Heart left ventricle (tissue), 13 donors: ENCODE measurements around the gene PLA2G2E.

Experiments
- POLR2A ChIP-seq, 2 donors: fragments of 450-650 bp; IDR thresholded peaks; one replicate each; pipeline ENCODE4 v1.6.1; 2017; ENCODE audit warnings: antibody characterized with exemption in 2 of 2, mild to moderate bottlenecking in 2 of 2, moderate library complexity in 2 of 2
- TF ChIP-seq, protein P1 (sequence below), 12 donors: fragments of 200-600 bp; sonication (generic) in 4 of 12; IDR thresholded peaks; one replicate each; pipeline versions ENCODE4 v1.5.0 to v1.8.0; 2018 to 2022; ENCODE audit warnings: antibody characterized with exemption in 12 of 12, mild to moderate bottlenecking in 5 of 12
- donor health status: ischemic (EF 13 %, LVEDD 7.1; RV severe dilation, severe dysfunction).
- donor health status: DM: no; HTN: yes; CAD: no.
- donor health status: DM: no; HTN: no; CAD: no.
- donor health status: ischemic (EF 25% LVEDD 6.9; RV normal size, moderate dysfunction).
- donor health status: ischemic (EF 25% LVEDD 5.7; RV mildly dilated, moderate dysfunction).
- donor health status: ischemic (EF 35%, LVEDD 5.7; RV mildly dilated, moderate dysfunction).
- donor health status: nonischemic (EF 11% LVEDD 7.7; RV severe dilation, severe dysfunction).
- donor health status: DM: yes; HTN: yes; CAD: no.
- donor health status: PGD.
- donor health status: ischemic (EF 29% LVEDD 5.4; RV normal size, mild dysfunction).
- donor health status: nonischemic (EF 23%, LVEDD 6.1; RV moderate dilation, normal function).

DNA sequence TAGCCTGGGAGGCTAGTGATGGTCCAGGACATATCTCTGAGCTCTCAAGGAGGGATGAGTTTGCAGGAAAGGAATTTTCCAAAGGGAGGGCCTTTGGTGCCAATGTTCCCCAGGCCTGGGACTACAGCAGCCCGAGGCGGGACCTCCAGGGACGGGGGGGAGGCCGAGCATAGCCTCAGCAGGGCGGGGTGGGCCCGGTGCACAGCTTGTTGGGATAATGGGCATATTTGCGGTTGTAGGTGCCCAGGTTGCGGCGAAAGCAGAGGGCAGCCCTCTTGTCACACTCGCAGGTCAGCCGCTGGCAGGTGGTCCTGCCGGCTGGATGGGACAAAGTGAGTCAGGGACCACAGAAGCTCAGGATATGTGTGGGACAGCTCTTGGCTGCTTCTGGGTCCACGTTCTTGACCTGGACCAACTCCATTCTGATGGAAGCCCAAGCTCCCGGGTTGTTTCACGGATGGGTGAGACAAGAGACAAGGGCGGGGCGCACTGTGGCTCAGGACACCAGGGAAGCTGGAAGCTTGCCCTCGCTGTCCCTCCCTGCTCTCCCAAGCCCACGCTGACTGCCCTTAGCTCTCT, 3.2 kb downstream of the PLA2G2E start:
- no peak for TF ChIP-seq POLR2A (IDR thresholded peaks at IDR 0.05)
- TF ChIP-seq, protein P1, sequence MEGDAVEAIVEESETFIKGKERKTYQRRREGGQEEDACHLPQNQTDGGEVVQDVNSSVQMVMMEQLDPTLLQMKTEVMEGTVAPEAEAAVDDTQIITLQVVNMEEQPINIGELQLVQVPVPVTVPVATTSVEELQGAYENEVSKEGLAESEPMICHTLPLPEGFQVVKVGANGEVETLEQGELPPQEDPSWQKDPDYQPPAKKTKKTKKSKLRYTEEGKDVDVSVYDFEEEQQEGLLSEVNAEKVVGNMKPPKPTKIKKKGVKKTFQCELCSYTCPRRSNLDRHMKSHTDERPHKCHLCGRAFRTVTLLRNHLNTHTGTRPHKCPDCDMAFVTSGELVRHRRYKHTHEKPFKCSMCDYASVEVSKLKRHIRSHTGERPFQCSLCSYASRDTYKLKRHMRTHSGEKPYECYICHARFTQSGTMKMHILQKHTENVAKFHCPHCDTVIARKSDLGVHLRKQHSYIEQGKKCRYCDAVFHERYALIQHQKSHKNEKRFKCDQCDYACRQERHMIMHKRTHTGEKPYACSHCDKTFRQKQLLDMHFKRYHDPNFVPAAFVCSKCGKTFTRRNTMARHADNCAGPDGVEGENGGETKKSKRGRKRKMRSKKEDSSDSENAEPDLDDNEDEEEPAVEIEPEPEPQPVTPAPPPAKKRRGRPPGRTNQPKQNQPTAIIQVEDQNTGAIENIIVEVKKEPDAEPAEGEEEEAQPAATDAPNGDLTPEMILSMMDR (IDR thresholded peaks at IDR 0.05) = no peak
